Activated naive CD8-positive, alpha-beta T cell treated with anti-CD3 and anti-CD28 coated beads for 36 hours (primary cell): ENCODE measurements around the gene ARRDC4. TPM values are rescaled to one million over a fixed set of nuclear protein-coding genes. Genes with fewer than 3 reads are reported as not detected.

ENCODE experiments used
- DNase-seq: peaks from one replicate; pipeline ENCODE4 v3.0.0; 2021
- H3K27ac Mint-ChIP-seq: one replicate; pipeline ENCODE4 v1.8.0; 2022; ENCODE audit warnings: mild to moderate bottlenecking, moderate library complexity, mixed read lengths
- H3K27me3 Mint-ChIP-seq: one replicate; pipeline ENCODE4 v1.8.0; 2022; ENCODE audit warnings: mild to moderate bottlenecking, mixed read lengths
- H3K36me3 Mint-ChIP-seq: one replicate; pipeline ENCODE4 v1.8.0; 2021; ENCODE audit warnings: mild to moderate bottlenecking, mixed read lengths
- H3K4me1 Mint-ChIP-seq: one replicate; pipeline ENCODE4 v1.8.0; 2021; ENCODE audit warnings: mixed read lengths
- H3K4me3 Mint-ChIP-seq: one replicate; pipeline ENCODE4 v1.8.0; 2022; ENCODE audit warnings: mild to moderate bottlenecking, moderate library complexity, mixed read lengths
- H3K9me3 Mint-ChIP-seq: one replicate; pipeline ENCODE4 v1.8.0; 2022; ENCODE audit warnings: mixed read lengths
- total RNA-seq, 2 experiments: library from RNA; stranded (reverse); gene quantifications; one replicate each; pipeline ENCODE4 v1.2.3, GENCODE V29; 2021

The ARRDC4 gene
- total RNA-seq, 2 experiments from 2014 or later, result 2.5 to 2.8 TPM

DNA sequence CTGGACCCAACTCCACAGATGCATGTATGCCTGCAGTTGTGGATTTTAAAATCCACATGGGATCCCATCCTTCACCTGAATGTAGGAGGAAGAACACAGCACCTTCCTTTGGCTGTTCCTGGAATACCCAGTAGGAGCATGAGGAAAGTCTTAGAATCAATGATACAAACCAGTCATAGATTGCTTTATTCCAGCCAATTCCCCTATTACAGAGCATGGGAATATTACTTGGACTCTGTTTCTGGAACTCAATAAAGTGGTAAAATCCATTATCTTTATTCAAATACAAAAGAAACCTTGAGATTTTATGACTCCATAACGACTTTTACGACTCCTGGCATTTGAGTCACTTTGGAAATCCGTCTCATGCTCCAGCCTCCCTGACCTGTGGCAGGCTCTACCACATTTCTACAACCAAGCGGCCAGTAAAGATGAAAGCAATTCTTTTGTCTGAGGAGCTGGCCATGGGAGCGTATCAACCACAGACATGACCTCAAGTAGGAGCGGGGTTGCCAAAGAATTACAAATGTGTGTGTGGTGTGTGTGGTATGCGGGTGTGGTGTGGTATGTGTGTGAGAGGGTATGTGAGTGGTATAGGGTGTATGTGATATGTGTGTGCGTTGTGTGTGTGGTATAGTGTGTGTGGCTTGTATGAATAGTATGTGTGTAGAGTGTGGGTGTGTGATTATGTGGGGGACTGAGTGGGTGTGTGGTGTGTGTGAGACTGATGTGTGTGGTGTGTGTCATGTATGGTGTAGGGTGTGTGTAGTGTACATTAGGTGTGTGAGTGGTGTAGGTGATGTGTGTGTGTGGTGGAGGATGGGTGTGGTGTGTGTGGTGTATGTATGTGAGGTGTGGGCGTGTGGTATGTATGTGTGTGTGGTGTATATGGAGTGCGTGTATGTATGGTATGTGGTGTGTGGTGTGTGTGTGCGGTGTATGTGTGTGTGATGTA, 40.0 kb downstream of the ARRDC4 start:
- no peak for DNase-seq
- H3K27me3 Mint-ChIP-seq, result no peaks in the 10 kb centered on the region
- peaks cover 8% of the 10 kb centered on the region for H3K4me1 Mint-ChIP-seq
- H3K4me3 Mint-ChIP-seq, result no peak overlapping the region
- H3K9me3 Mint-ChIP-seq, result no peaks in the 10 kb centered on the region
- H3K36me3 Mint-ChIP-seq, result no peaks in the 10 kb centered on the region
- no peak overlapping the region for H3K27ac Mint-ChIP-seq

DNA sequence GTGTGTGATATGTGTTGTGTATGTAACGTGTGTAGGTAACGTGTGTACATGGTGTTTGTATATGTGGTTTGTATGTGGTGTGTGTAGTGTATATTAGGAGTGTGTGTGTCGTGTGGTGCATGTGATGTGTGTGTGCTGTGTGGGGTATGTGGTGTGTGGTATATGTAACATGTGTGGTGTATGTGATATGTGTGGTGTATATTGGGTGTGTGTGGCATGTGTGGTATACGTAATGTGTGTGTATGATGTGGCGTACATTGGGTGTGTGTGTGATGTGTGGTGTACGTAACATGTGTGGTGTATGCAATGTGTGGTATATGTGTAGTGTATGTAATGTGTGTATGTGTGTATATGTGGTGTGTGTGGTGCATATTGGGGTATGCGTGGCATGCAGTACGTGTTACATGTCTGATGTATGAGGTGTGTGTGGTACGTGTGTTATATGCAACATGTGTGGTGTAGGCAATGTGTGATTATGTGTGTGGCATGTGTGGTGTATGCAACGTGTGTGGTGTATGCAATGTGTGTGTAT, 41.2 kb downstream of the ARRDC4 start:
- Mint-ChIP-seq H3K36me3 (no peaks in the 10 kb centered on the region), H3K4me1 (no peaks in the 10 kb centered on the region), H3K9me3 (no peaks in the 10 kb centered on the region), H3K27ac (no peak overlapping the region), H3K4me3 (no peak overlapping the region), H3K27me3 (no peaks in the 10 kb centered on the region)
- DNase-seq, result no peak

DNA sequence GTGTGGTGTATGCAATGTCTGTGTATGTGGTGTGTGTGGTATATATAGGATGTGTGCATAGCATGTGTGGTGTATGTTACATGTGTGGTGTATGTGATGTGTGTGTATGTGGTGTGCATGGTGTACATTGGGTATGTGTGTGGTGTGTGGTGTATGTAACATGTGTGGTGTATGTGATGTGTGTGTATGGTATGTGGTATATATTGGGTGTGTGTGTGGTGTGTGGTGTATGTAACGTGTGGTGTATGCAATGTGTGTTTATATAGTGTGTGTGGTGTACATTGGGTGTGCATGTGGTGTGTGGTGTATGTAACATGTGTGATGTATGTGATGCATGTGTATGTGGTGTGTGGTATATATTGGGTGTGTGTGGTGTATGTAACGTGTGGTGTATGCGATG, 41.9 kb downstream of the ARRDC4 start:
- H3K4me1 Mint-ChIP-seq, result no peaks in the 10 kb centered on the region
- no peak overlapping the region for H3K4me3 Mint-ChIP-seq
- H3K27me3 Mint-ChIP-seq, result no peaks in the 10 kb centered on the region

DNA sequence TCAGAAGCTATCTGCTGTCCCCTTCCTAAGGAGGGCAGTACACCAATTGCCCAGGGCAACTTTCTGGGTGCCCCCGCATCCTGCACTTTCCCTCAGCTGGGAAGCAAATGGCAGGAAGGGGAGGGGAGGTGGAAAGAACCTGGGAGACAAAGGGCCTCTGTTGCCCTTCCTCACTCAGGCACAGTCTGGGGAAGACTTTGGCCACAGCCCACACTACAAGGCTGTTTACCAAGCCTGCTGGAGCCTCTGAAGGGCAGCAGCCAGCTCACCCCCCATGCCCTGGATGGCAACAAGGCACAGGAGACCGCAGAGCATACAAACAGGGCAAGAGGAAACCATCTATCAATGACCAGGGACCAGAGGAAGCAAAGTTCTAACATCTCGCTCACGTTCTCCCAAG, 42.4 kb downstream of the ARRDC4 start:
- Mint-ChIP-seq H3K4me3 (no peak overlapping the region), H3K27me3 (no peaks in the 10 kb centered on the region), H3K4me1 (no peaks in the 10 kb centered on the region), H3K27ac (no peak overlapping the region), H3K9me3 (no peaks in the 10 kb centered on the region), H3K36me3 (no peaks in the 10 kb centered on the region)
- DNase-seq, result no peak

More for the DNA sequence above, 41.9 kb downstream of the ARRDC4 start:
- H3K9me3 Mint-ChIP-seq, result no peaks in the 10 kb centered on the region
- no peak overlapping the region for H3K27ac Mint-ChIP-seq
- no peaks in the 10 kb centered on the region for H3K36me3 Mint-ChIP-seq
- DNase-seq, result no peak

DNA sequence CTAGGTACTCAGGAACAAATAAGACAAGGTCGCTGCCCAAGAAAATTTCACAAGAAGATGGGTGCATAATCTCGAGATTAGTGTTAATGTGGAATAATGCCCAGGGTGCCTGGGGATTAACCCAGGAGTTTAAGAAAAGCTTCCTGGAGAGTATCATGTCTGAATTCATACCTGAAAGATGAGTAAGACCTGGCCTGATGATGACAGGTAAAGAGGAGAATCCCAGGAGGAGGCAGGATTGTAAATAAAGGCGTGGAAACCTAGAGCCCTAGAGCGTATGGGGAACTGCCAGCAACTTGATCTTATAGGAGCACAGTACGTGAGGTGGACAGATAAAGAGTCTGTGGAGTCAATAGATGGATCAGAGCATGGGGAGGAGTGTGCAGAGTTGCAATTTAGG, 43.0 kb downstream of the ARRDC4 start:
- Mint-ChIP-seq H3K4me1 (no peaks in the 10 kb centered on the region), H3K36me3 (no peaks in the 10 kb centered on the region), H3K27me3 (no peaks in the 10 kb centered on the region), H3K27ac (no peak overlapping the region), H3K4me3 (no peak overlapping the region), H3K9me3 (no peaks in the 10 kb centered on the region)
- no peak for DNase-seq

DNA sequence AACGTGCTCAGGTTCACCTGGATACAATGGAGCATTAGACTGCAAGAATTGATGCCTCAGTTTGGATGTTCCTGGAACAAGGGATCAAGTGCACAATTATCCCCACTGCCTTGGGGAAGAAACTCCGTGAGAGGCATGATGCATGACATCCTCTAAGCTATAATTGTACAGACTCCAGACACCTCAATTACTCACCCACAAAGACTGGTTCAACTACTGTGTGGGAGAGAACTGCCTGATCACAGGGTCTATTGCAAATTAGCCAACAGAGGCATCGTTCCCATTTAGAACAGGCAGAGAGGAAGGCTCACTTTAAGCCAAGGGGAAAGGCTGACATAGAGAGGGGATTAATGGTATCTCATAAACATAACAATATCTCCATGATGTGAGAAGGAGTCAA, 43.5 kb downstream of the ARRDC4 start:
- Mint-ChIP-seq H3K9me3 (no peaks in the 10 kb centered on the region), H3K4me3 (no peak overlapping the region), H3K27ac (no peak overlapping the region), H3K27me3 (no peaks in the 10 kb centered on the region), H3K36me3 (no peaks in the 10 kb centered on the region), H3K4me1 (no peaks in the 10 kb centered on the region)
- no peak for DNase-seq

DNA sequence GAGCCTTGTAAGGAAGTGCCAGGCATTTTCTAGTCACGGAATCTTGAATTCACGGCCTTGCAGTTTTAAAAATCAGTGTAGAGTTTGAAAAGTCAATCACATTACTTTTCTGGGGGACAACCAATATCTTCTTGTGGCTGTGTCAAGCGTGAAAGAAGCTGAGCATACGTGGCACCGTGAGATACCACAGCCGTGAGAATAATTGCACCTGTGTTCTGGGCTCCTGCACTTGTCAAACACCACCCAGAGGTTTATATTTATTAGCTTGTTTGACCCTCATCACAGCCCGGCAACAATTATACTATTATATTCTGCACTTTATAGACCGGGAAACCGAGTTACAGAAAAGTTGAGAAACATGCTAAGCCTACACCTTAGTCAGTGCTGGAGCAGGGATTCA, 45.2 kb downstream of the ARRDC4 start:
- Mint-ChIP-seq H3K9me3 (no peaks in the 10 kb centered on the region), H3K4me1 (peaks cover 3% of the 10 kb centered on the region), H3K27me3 (peaks cover 9% of the 10 kb centered on the region), H3K36me3 (no peaks in the 10 kb centered on the region), H3K27ac (no peak overlapping the region), H3K4me3 (no peak overlapping the region)
- DNase-seq, result no peak

DNA sequence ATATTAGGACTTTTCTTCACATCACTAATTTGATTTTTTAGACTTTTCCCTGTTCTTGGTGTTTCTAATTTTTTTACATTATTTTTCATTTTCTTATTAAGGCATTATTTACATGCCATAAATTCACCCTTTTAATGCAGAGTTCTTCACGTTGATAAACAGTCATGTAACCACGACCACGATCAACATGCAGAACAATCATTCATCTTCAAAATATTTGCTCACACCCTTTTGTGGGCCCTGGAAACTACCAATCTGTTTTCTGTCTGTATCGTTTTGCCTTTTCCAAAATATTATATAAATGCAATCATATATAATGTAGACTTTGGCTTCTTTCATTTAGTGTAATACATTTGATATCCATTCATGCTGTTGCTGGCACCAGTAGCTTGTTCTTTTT, 48.7 kb downstream of the ARRDC4 start:
- Mint-ChIP-seq H3K27me3 (peaks cover 14% of the 10 kb centered on the region), H3K27ac (no peak overlapping the region), H3K4me3 (no peak overlapping the region), H3K36me3 (no peaks in the 10 kb centered on the region), H3K4me1 (peaks cover 3% of the 10 kb centered on the region), H3K9me3 (no peaks in the 10 kb centered on the region)
- no peak for DNase-seq

DNA sequence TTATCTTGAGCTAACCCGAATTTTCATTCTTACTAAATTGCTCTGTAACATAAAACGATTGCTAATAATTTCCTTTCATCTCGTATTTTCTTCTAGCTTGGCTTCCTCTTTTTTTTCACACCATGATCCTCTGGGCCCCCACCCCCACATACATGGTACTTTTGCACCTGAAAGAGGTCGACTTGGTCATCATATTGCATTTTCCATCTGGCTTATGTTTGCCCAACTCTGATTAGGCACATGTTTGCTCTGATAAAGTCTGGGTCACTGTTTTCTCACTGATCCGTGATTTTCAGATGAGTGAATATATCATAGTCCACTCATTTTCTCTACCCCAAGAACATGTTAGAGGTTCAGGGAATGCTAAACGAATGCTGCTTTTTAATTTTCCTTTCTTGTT, 49.5 kb downstream of the ARRDC4 start:
- Mint-ChIP-seq H3K4me1 (peaks cover 3% of the 10 kb centered on the region), H3K4me3 (no peak overlapping the region), H3K27ac (no peak overlapping the region), H3K9me3 (no peaks in the 10 kb centered on the region), H3K27me3 (peaks cover 18% of the 10 kb centered on the region), H3K36me3 (no peaks in the 10 kb centered on the region)
- no peak for DNase-seq

DNA sequence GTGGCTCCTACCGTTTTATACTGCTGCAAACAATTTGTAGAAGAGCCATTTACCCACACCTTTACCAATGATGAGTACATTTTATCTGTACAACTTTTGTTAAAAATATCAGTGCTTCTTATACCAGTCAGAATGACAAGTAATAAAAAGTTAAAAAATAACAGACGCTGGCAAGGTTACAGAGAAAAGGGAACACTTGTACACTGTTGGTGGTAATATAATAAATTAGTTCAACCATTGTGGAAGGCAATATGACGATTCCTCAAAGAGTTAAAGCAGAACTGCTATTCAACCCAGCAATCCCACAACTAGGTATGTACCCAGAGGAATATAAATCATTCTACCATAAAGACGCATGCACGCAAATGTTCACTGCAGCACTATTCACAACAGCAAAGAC, 51.9 kb downstream of the ARRDC4 start:
- peaks cover 3% of the 10 kb centered on the region for H3K4me1 Mint-ChIP-seq
- H3K27me3 Mint-ChIP-seq, result peaks cover 18% of the 10 kb centered on the region

DNA sequence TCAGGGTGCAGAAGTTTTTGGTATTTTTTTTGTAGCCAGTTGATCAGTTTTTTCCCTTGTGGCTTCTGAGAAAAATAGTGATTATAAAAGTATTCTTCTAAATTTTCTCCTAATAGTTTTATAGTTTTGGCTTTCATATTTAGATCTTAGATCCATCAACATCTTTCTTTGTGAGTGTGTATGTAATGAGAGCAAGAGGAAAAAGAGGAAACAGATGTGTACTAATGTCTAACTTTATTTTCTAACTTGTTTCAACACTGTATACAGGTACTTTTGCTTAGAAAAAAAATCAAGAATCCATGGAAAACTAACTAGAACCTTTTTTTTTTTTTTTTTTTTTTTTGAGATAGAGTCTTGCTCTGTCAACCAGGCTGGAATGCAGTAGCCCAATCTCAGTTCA, 53.1 kb downstream of the ARRDC4 start:
- peaks cover 18% of the 10 kb centered on the region for H3K27me3 Mint-ChIP-seq

More for the DNA sequence above, 51.9 kb downstream of the ARRDC4 start:
- Mint-ChIP-seq H3K4me3 (no peak overlapping the region), H3K27ac (no peak overlapping the region), H3K9me3 (no peaks in the 10 kb centered on the region), H3K36me3 (no peaks in the 10 kb centered on the region)
- DNase-seq, result no peak

DNA sequence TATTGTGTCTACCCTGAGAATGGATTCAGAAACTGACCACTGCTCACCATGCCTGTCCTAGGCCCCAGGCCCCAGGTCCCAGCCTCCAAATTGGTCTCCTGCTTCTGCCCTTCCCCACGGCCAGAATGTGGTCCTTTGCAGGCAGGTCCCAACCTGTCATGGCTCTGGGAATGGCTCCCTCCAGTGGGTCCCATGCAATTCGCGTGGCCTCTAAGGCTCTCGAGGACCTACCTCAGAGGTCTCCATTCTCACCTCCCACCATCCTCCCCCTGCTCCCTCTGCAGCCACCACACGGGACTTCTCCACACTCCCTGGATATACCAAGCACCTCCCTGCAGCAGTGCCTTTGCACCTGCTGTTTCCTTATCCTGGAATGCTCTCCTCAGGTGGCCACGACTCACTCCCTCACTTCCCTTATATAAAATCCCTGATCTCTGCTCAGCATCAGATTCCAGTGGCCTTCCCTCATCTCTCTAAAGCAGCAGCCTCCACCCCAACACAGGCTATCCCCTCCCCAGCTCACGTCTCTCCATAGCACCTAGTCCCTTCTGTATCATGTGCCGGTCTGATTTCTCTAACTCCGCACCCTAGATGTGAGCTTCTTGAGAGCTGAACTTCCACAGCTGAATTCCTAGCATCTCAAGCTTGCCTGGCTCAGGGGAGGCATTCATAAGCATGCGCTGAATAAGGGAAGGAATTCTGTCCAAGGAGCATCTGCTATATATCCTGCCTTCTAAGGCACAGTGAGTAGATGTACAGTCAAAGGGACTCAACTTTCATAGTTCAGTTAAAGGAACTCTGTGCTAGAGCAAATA, 56.9 kb downstream of the ARRDC4 start:
- Mint-ChIP-seq H3K9me3 (no peaks in the 10 kb centered on the region), H3K27ac (no peak overlapping the region), H3K4me1 (no peaks in the 10 kb centered on the region), H3K36me3 (no peaks in the 10 kb centered on the region), H3K4me3 (no peak overlapping the region), H3K27me3 (peaks cover 8% of the 10 kb centered on the region)
- no peak for DNase-seq

More for the DNA sequence above, 53.1 kb downstream of the ARRDC4 start:
- DNase-seq, result no peak
- no peaks in the 10 kb centered on the region for H3K36me3 Mint-ChIP-seq
- H3K9me3 Mint-ChIP-seq, result no peaks in the 10 kb centered on the region
- H3K27ac Mint-ChIP-seq, result no peak overlapping the region
- peaks cover 3% of the 10 kb centered on the region for H3K4me1 Mint-ChIP-seq
- H3K4me3 Mint-ChIP-seq, result no peak overlapping the region

DNA sequence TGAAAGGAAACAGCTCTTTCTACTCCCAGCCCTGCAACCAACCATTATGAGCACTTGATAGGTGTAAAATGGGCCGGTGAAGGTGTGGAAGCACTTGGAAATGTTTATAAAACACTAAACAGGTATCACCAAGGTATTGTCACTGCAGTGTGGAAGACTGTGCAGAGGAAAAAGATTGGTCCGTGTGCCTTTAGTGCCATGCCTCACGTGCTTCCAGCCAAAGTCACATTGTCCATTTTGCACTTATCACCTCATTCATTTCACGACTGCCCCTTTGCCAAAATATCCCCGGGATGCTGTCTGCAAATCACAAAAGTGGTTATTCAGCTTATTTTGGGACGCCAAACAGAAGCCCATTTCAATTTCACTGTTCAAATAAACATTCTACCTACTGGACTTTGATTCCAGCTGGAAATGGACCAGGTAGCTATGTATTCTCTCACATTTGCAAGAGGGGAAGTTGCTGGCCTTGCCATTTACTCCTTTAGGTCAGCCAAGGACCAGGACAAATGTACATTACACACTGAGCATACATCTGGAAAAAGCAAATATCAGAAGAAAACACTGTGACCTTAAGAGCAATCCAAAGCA, 58.4 kb downstream of the ARRDC4 start:
- no peak overlapping the region for H3K4me3 Mint-ChIP-seq

More for the DNA sequence above, 58.4 kb downstream of the ARRDC4 start:
- Mint-ChIP-seq H3K36me3 (no peaks in the 10 kb centered on the region), H3K27ac (no peak overlapping the region), H3K9me3 (peaks cover 3% of the 10 kb centered on the region), H3K27me3 (peaks cover 13% of the 10 kb centered on the region), H3K4me1 (no peaks in the 10 kb centered on the region)
- DNase-seq, result no peak
